BJ (cell line): ENCODE data around the gene B3GAT3. TPM values are rescaled to one million over a fixed set of nuclear protein-coding genes. Genes with fewer than 3 reads are reported as not detected.

ENCODE experiments used
- CTCF ChIA-PET: fragments of 350-600 bp; formaldehyde crosslinking; extraction: SDS; loops from one replicate; lab custom pipeline; 2021; ENCODE audit warnings: antibody characterized with exemption, inconsistent platforms; lab: Yijun Ruan, JAX
- POLR2A ChIA-PET: fragments of 300-600 bp; sonication (Branson Sonifier 250); formaldehyde crosslinking; extraction: SDS; loops from one replicate; lab custom pipeline; 2021; ENCODE audit warnings: antibody characterized with exemption; lab: Charles Lee
- DNase-seq: peaks from one replicate; pipeline ENCODE4 v3.0.0-alpha.2; 2011; ENCODE audit warnings: low read depth
- H3K27me3 ChIP-seq: 2 replicates; pipeline ENCODE4 v1.6.0; 2011; ENCODE audit warnings: low read length; ENCODE audit not compliant: control insufficient read depth, insufficient read depth
- H3K36me3 ChIP-seq: 2 replicates; pipeline ENCODE4 v1.5.1; 2011; ENCODE audit warnings: low read length; ENCODE audit not compliant: control insufficient read depth, insufficient read depth
- H3K4me3 ChIP-seq: 2 replicates; pipeline ENCODE4 v1.5.1; 2011; ENCODE audit warnings: low read depth, mild to moderate bottlenecking, control low read depth, low read length
- CTCF ChIP-seq: IDR thresholded peaks from 2 replicates; pipeline ENCODE4 v1.5.1; 2011; ENCODE audit warnings: low read depth, mild to moderate bottlenecking, control low read depth, inconsistent platforms, low read length, moderate library complexity; ENCODE audit not compliant: insufficient read depth
- polyA minus RNA-seq: library from RNA; depleted of rRNA, polyadenylated mRNA; stranded (reverse); fragments of >200 nt; gene quantifications from 2 replicates; pipeline ENCODE4 v1.2.3, GENCODE V29; 2011; rRNA and poly(A)+ RNA removed
- polyA plus RNA-seq: library from polyadenylated mRNA; depleted of rRNA; stranded (reverse); fragments of >200 nt; gene quantifications from 2 replicates; pipeline ENCODE4 v1.2.3, GENCODE V29; 2011; rRNA removed

Gene B3GAT3
- polyA plus RNA-seq = 24.5 and 42.4 TPM in 2 replicates
- 10.5 and 15.5 TPM in 2 replicates for polyA minus RNA-seq

DNA sequence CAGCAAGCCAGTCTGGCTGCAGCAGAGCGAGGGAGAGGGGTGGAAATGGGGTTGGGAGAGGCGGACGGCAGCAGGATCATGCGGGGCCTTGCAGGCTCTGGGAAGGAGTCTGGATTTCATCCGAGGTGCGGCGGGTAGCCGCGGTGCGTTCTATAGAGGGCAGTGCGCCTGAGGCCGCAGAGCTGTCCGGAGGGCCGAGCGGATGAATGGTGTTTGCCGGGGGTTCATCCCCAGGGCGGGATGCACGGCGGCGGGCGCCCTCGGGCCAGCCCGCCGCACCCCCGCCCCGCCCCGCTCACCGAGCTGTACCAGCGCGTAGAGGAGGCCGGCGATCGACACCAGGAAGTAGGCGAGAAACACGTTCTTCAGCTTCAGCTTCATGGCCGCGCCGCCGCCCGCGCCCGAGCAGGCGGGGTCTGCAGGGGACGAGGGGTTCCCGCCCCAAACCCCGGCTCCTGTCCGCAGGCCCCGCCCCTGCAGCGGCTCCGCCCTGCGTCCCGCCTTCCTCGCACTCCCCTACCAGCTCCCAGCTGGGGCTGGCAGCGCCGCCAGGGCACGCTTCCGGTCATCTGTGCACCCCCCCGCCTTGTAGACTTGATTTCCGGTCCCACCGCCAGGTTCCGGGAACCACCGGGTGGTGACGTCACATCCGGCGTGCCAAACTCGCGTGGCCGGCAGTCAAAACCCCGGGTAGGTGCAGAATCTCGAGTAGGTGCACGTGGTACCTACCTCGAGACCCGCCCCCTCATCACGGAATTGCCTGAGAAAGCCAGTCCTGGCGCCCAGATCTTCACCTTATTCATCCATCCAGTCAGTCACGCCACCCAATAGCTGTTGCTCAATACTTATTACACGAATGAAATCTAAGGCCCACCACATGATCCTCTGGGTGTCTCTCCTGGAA is at the start of gene B3GAT3:
B3GAT3 (minus strand) TSS at position 420 of the 904 bp plus-strand sequence; CDS start at position 381, 39 bp downstream.
- H3K36me3 ChIP-seq = peaks cover 19% of the 10 kb centered on the region
- peak; percentile 90 for DNase-seq
- CTCF ChIA-PET = interaction anchor here (0.7 to 4.0 kb wide), 8 partner anchors 8 to 226 kb away, joined by 3 to 26 read pairs (median 3); partner anchors contain the start of genes C11orf98, CSKMT, EML3 and ROM1
- H3K4me3 ChIP-seq = peak within 1 kb of the TSS; percentile 54
- TF ChIP-seq CTCF = no peak
- POLR2A ChIA-PET = interaction anchor here (0.6 to 2.2 kb wide), 4 partner anchors 31 to 241 kb away, joined by 4 to 11 read pairs (median 6); partner anchors contain the start of genes C11orf98, CSKMT and INTS5
- H3K27me3 ChIP-seq = no peaks in the 10 kb centered on the region

- ChIA-PET POLR2A (no interaction called here), CTCF (interaction anchor here (1.0 to 3.4 kb wide), 5 partner anchors 10 to 37 kb away, joined by 3 to 15 read pairs (median 5); partner anchors contain the start of genes BSCL2, GNG3 and LRRN4CL)
- DNase-seq = no peak
- no peaks in the 10 kb centered on the region for H3K27me3 ChIP-seq
- no peak for TF ChIP-seq CTCF
- peak overlapping the region; percentile 78 for H3K4me3 ChIP-seq
- peaks cover 15% of the 10 kb centered on the region for H3K36me3 ChIP-seq
Observed at GRCh38 chr11:62671236-62671607, 49.4 kb upstream of the B3GAT3 start.

GRCh38 chr11:62669420-62670161 is 47.8 kb upstream of the B3GAT3 start:
- ChIA-PET CTCF (interaction anchor here (2.0 to 3.4 kb wide), 3 partner anchors 11 to 25 kb away, joined by 9 to 15 read pairs (median 15); no protein-coding TSS in a partner anchor), POLR2A (interaction anchor here (0.6 kb wide), 1 partner anchor 233 kb away, joined by 3 read pairs; no protein-coding TSS in a partner anchor)
- no peak for DNase-seq
- no peak for TF ChIP-seq CTCF
- Histone ChIP-seq H3K27me3 (no peaks in the 10 kb centered on the region), H3K36me3 (peaks cover 15% of the 10 kb centered on the region), H3K4me3 (no peak overlapping the region)

DNA sequence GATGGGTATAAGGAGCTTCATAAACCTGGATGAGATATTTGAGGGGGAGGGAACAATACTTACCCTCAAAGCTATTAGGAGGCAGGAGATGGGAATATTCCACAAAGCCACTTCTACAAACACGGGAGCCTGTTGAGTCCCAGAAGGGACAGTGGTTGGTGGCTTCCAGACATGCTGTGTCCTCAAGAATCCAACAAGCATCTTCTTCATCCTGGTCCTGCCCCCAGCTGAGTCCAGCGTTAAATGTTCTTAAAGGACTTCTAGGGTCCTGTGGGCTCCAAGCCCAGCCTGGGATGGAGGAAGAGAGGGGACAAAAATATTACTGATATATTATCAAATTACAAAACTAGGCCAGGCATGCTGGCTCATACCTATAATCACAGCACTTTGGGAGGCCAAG is 45.7 kb upstream of the B3GAT3 start:
- CTCF ChIA-PET = interaction anchor here (1.0 to 2.0 kb wide), 4 partner anchors 13 to 274 kb away, joined by 3 to 9 read pairs (median 5); no protein-coding TSS in a partner anchor
- POLR2A ChIA-PET = no interaction called here

More for the DNA sequence above, 45.7 kb upstream of the B3GAT3 start:
- DNase-seq = no peak
- H3K27me3 ChIP-seq = no peaks in the 10 kb centered on the region
- TF ChIP-seq CTCF = no peak
- H3K4me3 ChIP-seq = no peak overlapping the region
- H3K36me3 ChIP-seq = peaks cover 15% of the 10 kb centered on the region
